DMS153 (cell line): ENCODE measurements around the gene NUDT14.

Source experiments
- DNase-seq: peaks from one replicate; lab custom pipeline; 2025; lab: John Stamatoyannopoulos, UW

NUDT14 gene

GRCh38 chr14:105132921-105133654, 48.0 kb downstream of the NUDT14 start:
- no peak for DNase-seq

GRCh38 chr14:105131241-105131640, 49.9 kb downstream of the NUDT14 start:
- no peak for DNase-seq

- DNase-seq = no peak
Measured at GRCh38 chr14:105128059-105128458, 53.1 kb downstream of the NUDT14 start.

GRCh38 chr14:105126981-105127329, 54.2 kb downstream of the NUDT14 start:
- no peak for DNase-seq

GRCh38 chr14:105126126-105126980, 54.8 kb downstream of the NUDT14 start:
- DNase-seq = no peak

- no peak for DNase-seq
Measured at GRCh38 chr14:105124823-105125222, 56.3 kb downstream of the NUDT14 start.

GRCh38 chr14:105123981-105124765, 56.9 kb downstream of the NUDT14 start:
- DNase-seq = no peak

GRCh38 chr14:105123064-105123665, 57.9 kb downstream of the NUDT14 start:
- DNase-seq = no peak
